NCI-H2029 treated with DMSO at 0.1 percent for 48 hours (cell line): Measurements from ENCODE around the gene CERKL.
"Not testable (repeated sequence)": the region's sequence is repeated elsewhere in the genome, so short reads cannot be mapped to it uniquely, and the experiment has no call there.

ENCODE experiments used
- DNase-seq: peaks from one replicate; lab custom pipeline; 2025; lab: John Stamatoyannopoulos, UW

The CERKL gene, protein sequence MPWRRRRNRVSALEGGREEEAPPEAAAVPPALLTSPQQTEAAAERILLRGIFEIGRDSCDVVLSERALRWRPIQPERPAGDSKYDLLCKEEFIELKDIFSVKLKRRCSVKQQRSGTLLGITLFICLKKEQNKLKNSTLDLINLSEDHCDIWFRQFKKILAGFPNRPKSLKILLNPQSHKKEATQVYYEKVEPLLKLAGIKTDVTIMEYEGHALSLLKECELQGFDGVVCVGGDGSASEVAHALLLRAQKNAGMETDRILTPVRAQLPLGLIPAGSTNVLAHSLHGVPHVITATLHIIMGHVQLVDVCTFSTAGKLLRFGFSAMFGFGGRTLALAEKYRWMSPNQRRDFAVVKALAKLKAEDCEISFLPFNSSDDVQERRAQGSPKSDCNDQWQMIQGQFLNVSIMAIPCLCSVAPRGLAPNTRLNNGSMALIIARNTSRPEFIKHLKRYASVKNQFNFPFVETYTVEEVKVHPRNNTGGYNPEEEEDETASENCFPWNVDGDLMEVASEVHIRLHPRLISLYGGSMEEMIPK

DNA sequence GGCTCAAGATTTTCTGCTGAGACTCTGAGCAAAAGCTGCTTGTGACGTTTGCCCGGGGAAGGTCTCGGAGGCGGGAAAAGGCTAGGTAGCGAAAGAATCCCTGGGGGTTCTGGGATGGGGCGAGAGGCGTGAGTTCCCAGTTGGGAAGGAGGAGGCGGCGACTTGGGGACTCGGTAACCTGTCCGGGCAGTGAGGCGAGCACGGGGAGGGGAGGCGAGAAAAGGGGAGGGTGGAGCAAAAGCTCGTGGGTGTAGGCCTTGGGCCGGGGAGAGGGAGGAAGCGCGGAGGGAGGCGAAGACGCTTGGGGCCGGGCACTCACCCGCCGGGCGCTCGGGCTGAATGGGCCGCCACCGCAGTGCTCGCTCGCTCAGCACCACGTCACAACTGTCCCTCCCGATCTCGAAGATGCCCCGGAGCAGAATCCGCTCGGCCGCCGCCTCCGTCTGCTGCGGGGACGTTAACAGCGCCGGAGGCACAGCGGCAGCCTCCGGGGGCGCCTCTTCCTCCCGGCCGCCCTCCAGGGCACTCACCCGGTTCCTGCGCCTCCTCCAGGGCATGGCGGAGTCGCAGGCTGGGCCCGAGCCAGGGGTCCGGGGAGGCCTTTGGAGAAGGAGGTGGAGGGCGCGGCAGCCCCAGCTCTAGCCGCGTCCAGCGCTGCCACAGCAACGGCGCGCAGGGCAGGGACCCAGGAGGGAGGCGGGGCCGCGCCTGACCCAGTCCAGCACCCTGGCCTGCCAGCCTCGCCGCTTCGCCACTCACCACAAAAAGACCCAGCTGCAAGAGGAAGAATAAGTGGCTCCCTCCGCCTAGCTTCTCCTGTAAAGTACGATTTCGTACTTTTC lies at the start of gene CERKL:
Gene CERKL (minus strand): TSS at position 656 of the 842 bp plus-strand sequence. CDS start 99 bp downstream, at position 557.
- DNase-seq: no peak

DNA sequence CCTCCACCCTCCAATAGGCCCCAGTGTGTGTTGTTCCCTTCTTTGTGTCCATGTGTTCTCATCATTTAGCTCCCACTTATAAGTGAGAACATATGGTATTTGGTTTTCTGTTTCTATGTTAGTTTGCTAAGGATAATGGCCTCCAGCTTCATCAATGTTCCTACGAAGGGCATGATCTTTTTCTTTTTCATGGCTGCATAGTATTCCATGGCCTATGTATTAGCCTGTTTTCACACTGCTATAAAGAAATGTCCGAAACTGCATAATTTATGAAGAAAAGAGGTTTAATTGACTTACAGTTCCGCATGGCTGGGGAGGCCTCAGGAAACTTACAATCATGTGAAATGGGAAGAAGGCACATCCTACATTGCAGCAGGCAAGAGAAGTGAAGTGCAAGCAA lies 45.6 kb upstream of the CERKL start:
- not testable (repeated sequence) for DNase-seq

DNA sequence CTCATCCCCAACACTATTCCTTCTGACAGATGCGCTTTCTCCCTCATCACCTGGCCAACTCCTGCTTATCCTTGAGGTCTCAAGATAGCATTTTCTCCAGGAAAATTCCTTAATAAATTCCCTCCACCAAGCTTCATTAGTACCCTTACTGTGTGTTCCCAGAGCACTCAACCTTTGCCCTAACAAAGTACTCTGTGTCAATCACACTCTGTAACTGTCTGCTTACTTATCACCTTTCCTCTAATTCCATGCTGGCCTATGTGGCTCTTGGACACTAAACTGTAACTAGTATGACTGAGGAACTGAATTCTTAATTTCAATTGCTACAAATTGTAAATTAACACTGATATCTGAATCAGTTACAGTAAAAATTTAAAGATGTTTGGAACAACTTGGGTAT lies 41.3 kb upstream of the CERKL start:
- no peak for DNase-seq

DNA sequence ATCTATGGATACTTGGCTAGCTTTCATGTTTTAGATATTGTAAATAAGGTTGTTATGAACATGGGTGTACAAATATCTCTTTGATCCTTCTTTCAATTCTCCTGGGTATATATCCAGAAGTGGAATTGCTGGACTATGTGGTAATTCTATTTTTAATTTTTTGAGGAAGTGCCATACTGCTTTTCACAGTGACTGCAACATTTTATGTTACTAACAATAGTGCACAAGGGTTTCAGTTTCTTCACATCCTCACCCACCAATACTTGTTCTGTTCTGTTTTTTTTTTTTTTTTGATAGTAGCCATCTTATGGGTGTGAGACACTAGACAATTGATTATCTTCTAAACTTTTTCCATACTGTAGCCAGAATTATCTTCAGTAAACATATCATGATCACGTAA lies 40.7 kb upstream of the CERKL start:
- DNase-seq: no peak

DNA sequence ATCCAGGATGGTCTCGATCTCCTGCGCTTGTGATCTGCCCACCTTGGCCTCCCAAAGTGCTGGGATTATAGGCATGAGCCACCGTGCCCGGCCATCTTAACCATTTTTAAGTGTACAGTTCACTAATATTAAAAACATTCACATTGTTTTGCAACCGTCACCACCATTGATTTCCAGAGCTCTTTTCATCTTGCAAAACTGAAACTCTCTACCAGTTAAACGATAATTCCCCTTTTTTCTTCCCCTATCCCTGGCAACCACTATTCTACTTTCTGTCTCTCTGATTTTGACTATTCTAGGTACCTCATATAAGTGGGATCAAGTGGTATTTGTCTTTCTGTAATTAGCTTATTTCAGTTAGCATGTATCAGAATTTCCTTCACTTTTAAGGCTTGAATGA lies 40.2 kb upstream of the CERKL start:
- DNase-seq: no peak

DNA sequence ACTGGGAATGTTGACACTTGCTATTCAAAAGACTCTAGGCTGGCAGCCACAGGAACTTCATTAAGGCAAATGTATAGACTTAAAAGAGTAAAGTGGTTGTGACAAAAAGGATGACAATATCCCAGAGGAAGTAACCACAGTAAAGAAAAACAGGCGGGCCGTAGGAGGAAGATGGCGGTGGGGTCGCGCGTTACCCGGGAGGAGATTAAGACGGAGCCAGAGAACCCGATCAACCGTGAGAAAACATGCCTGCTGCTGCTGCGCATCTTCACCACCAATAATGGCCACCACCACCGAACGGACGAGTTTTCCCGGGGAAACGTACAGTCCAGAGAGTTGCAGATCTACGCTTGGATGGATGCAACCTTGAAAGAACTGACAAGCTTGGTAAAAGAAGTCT lies 37.4 kb upstream of the CERKL start:
- no peak for DNase-seq

DNA sequence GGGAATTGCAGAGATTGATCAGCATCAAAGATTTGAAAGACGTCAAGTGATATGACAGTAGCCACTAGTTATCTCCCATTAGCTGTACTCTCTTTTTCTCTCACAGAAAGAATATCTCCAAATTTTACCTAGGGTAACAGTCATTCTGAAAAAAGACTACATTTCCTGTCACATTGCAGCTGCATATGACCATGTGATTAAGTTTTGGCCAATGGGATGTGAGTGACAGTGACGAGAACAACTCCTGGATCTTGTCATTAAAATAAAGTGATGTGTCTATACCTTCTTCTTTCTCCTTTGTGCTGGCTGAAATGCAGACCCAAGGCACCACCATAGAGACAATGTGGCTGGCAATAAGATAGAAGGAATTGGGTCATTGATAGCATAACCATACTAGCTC lies 34.0 kb upstream of the CERKL start:
- no peak for DNase-seq

DNA sequence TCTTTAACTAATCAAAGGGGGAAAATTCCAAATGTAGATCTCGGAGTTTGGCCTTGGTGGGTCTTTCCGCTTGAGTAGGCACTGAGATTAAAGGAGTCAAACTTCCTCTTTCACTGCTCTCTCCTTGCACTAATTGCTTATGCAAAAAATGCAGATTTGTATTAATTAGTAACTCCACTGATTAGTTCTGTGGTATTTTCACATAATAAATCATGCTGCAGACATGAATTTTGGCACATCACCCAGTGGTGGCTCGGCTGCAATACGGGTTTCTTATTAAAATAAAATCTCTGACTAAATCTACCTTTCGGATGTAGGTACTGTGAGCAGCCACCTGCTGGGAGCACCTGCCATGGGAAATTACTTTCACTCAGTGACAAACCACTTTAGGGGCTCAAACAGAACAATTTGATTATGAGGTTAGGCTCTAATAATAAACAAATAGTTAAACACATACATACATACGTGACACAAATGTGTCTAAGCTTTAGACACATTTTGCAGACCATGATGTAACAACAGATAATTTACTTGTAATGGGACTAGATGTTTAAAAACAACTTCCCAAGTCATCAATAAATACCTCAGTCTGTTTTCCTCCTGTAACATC lies 29.8 kb upstream of the CERKL start:
- no peak for DNase-seq

DNA sequence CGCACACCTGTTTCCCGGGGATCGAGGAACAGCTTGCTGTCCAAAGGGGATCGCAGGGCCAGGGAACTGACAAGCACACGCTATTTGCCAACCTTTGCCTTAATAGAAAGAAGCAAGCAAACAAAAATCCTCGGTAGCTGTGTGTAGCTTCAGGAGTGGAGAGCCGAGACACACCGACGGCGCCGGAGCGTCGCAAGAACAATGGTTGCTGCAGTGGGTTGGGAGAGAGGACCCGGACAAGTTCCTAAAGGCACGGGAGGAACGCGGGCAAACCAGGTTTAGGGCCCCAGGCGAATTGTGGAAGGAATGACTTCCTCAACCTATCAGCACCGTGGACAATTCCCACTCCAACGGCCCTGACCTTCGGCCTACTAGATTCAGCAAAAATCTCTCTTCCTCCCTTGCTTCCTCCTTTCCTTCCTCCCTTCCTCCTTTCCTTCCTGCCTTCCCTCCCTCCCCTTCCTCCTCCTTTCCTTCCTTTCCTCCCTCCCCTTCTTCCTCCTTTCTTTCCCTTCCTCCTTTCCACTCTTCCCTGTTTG lies 28.3 kb upstream of the CERKL start:
- DNase-seq: no peak

DNA sequence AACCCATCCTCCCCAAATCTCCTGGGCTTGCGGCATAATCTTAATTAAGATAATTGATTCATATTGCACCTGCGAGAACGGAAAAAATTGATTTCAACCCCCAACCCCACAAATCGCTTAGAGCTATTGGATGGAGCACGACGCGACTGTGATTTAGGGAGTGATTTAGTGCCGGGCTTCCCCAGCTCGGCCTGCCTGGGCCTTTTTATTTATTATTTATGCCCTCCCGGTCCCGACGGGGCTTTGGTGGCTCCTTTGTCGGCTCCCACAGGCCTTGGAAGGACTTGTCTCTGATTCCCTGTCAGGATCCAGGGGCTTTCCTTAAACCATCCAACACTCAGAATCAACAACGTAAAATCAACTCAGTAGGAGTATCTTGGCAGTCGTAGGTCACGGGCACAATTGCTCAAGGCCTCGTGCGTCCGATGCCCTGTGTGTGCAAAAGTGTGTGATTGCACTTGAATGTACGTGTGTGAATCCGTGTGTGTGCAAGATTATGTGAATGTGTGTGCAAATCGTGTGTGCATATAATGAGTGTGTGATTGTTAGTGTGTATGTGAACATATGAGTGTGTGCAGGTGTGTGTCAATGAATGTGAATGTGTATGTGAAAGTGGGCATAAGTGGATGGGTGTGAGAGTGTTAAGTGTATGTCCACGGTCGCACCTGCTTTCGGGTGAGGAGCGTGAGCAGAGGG lies 27.7 kb upstream of the CERKL start:
- DNase-seq: no peak

DNA sequence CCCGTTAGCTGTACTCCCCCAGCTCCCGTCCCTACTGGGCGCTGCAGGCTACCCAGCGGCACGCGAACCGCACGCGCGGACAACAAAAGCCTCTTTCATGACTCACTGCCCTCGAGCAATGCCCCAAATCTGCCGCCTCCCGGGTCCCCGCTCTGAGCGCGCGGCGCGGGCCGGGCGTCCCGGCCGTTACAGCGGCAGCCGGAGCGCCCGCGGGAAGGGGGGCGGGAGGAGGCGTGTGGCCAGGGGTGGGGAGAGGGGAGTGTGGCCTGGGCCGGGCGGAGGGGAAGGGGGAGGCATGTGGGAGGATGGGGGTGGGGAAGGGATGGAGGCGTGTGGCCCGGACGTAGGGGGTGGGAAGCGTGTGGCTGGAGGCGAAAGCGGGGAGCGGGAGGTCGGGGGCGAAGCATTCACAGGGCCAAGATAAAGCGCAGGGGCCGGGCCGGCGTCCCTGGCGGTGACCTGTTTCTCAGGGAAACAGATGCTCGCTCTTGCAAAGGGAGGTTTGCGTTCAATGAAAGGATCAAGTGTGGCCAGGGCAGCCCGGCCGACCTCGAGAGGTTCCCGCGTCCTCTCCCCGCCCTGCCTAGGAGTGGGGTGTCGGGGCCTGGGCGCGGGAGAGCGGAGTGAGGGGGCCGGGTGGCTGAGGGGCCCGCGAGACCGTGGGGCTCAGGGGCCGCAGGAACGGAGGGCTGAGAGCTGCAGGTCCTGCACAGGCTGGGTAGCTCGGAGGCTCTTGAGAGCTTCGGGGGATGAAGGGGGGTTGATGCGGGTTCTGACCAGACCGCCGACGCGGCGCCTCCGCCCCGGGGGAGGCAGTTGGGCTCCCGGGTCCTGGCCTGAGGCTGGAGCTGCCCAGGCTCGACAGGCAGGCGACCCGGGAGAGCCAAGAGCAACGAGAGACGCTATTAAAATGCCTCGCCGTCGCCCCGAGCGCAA lies 26.9 kb upstream of the CERKL start:
- no peak for DNase-seq

DNA sequence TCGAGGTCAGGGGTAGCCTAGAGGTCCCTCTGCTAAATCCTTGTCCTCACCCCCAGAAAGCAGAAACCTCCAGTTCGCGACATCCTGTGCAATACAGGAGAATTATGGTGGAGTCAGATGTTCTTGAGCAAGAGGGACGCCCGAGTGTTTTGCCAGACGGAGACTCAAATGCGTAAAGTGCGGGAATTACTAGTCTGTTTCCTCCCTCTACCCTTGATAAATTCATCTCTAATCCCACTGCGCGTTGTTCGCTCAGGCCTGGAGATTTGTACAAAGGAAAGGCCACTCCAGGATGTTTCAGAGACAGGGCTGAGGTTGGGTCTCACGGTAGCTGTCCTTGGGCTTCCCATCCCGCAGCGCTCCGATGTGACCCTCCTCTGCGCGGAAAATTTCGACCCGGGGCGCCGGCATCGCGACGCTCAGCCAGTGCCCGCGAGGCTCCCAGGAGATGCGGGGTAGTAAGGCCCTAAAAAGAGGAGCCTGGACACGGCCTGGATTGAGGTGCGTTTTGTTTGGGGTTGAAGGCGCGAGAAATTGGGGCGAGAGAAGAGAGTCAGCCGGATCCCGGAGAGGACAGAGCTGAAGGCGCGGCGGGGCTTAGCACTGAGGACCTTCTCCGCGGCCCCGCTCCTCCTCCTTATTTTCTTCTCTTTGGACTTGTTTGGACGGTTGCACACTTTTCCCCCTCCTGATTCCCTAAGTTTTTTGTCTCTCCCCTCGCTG lies 26.1 kb upstream of the CERKL start:
- no peak for DNase-seq

DNA sequence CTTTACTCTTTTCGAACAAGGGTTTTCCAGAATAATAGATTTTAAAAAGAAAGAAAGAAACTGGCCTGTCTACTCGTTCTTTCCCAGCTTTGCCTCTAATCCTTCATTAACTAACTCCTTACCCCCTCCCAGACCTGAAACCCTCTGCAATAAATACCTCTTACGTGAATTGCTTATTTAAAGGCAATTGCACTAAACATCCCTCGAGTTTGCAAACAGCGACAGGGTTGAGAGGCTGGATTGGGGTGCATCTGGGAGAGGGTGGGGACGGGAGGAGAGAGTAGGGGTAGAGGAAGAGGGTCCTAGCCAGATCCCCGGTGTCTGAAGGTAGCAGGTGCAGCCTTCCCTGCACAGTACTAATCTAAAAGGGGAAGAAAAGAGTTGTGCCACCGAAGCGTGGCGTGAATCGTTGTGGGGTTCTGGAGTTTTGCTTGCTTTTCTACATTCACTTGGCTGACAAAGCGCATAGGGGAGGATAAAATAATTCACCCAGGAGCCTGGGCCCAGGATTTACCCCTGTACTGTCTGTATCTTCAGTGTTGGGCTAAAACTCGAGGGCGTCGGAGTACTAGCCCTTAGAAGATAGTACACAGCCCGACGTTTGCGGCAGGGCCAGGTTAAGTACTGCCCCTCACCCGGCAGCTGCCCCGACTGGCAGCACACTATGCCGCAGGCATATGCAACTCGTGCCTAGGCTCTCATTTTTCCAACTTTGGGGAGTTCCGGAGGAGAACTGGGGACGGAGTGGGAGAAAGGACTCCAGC lies 25.3 kb upstream of the CERKL start:
- DNase-seq: no peak

DNA sequence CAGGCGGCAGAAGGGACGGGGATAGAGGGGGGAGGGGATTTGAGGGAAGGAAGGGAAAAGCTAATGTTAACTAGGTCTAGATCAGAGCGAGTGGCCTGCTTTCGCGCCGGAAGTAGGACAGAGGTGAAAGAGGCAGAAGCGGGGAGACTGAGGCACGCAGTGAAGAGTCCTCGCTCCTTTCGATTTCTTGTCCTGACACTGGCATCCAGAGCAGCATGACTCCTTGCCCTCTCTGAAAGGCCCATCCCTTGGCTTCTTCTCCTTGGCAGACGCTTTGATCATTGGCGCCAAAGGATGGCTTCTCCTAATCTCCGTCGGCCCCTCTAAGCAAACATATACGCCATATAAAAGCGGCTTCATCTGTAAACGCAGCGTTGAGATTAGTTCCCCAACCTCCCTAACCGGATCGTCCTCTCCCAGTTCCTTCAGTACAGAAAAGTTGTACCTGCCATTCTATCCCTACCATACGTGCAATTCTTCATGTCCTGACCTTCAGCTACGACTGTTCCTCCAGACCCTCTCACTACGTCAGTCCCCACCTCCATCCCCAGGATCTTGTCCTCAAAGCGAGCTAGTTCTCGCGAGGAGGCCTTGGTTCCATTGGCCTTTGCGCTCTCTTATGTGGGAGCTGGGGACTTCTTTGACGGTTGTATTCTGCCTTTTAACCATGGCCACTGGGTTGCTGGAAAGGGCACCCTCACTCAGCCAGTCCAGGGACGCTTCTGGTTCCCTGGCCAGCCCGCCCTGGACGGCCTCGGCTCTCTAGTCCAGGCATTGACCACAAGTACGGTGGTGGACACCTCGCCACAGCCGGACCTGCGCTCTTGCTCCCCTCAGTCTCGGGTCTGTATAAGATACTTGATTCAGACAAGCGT lies 24.3 kb upstream of the CERKL start:
- DNase-seq: no peak

DNA sequence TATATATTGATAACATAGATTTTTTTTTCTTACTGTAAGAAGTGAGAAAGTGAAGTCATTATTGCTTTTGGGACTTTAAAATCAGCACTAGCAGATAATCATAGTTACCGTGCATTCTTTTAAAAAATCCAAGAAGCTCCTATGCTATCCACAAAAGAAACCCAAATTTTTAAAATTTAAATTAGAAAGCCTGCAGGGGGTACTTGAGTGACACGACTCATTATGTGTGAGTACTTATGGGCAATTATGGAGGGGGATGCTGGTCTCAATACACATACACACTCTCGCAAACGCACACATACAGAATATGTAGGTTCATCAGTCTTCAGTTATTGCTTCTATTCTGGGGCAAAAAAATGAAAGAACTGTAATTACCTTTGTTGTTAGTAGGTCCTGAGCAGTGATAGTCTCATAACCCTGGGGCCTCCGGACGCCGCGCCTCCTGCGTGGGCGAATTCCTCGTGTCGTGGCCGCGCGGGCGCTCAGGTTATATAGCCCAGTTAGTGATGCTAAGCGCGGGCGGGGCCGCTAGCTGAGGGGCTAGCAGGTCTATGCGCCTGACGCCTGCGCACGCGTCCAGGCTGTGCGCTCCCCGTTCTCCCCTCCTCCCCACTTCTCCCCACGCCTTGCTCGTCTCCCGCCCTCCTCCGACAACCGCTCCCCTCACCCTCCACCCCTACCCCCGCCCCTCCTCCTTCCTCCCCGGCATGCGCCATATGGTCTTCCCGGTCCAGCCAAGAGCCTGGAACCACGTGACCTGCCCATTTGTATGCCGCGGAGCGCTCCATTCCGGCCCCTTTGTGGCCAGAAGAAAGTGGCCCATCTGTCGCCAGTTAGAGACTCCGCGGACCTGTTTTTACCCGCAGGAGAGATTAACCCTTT lies 23.4 kb upstream of the CERKL start, which contains the start of gene NEUROD1:
Gene NEUROD1 (minus strand): TSS at position 463 of the 882 bp plus-strand sequence. CDS start 1,657 bp downstream, outside the sequence.
- DNase-seq: peak; percentile 41

DNA sequence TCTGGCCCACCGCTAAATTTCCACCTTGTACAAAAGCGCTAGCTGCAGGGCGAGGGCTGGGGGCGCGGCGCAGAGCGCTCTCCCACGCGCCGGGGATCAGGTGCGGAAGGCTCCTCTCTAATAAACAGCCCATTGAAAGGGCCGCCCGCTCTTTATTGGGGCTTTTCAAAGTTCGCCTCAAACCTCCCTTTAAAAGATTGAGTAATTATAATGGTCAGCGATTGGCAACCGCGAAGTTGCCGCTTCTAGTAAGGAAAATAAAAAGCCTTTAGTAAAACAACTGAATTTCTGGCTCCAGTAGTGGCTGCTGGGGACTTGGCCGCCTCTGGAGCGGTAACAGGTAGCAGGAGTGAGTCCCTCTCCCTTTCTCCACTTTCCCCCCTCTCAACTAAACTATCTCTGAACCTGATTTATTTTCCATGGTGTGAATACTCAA lies 22.7 kb upstream of the CERKL start:
- DNase-seq: no peak
